HG02973 (cell line): ENCODE data around the gene CMTM5.

Experiments
- ATAC-seq: cut with Tn5 transposase; IDR thresholded peaks from one replicate; pipeline ENCODE4 v1.9.1; 2021; ENCODE audit warnings: moderate library complexity; ENCODE audit not compliant: unreplicated experiment

Gene CMTM5

DNA sequence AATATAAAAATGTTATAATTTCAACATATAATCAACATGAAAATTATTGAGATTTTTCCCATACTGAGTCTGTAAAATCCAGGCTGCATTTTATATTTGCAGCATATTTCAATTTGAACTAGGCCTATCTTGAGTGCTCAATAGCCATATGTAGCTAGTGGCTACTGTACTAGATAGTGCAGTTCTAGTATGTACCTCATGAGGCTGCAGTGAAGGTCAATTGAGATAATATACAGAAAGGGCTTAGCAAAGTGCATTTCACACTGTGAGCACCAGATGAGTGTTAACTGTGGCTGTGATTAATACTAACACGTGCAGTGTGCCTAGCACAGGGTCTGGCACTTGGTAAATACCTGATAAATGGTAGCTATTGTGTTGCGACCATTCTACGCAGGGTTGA is 18.8 kb upstream of the CMTM5 start:
- ATAC-seq, result no peak

DNA sequence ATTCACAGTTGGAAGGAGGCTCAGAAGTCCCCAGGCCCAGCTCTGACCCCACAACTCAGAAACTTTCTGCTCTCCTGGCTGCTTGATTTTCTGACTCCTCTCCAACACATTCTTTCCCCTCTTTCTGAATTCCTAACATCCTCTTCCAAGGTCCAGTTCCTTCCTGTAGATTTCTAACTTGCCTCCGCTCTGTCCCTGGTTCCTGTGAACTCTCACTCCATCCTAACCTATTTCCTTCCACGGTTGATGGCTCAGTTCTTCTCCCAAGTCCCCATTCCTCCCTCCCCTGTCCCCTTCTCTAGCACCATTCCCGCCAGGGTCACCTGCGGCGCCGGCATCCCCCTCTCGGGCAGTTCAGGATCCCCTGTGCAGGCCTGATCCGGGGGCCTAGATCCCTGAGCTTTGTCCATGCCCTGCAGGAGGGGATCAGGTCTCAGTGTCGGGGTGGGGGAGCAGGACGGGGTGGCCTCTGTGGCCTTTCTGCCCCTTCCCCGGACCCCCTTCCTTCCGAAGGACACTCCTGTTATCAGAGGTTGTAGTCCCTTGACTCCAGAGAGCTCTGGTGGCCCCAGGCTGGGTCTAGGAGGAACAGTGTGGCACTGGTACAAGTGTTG is 18.2 kb upstream of the CMTM5 start:
- ATAC-seq, result no peak

DNA sequence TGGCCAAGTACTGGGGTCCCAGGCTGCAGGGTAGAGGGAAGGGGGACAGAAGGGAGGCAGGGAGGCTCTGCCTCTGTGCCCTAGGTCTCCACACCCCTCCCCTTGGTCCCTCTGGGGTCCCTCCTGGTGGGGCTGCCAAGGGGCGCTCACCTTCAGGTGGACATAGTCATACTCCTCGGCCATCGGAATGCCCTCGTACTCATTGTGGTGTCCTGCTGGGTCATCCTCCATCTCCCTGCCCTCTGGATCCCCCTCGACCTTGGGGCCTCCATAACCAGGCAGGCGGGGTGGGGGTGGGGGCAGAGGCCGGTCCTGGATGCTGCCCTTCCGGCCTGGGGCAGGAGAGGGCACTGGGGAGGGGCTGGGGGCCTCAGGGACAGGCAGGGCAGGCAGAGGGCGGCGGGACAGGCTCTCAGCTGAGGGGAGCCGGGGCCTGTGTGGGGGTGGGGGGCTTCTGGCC is 17.6 kb upstream of the CMTM5 start:
- no peak for ATAC-seq

DNA sequence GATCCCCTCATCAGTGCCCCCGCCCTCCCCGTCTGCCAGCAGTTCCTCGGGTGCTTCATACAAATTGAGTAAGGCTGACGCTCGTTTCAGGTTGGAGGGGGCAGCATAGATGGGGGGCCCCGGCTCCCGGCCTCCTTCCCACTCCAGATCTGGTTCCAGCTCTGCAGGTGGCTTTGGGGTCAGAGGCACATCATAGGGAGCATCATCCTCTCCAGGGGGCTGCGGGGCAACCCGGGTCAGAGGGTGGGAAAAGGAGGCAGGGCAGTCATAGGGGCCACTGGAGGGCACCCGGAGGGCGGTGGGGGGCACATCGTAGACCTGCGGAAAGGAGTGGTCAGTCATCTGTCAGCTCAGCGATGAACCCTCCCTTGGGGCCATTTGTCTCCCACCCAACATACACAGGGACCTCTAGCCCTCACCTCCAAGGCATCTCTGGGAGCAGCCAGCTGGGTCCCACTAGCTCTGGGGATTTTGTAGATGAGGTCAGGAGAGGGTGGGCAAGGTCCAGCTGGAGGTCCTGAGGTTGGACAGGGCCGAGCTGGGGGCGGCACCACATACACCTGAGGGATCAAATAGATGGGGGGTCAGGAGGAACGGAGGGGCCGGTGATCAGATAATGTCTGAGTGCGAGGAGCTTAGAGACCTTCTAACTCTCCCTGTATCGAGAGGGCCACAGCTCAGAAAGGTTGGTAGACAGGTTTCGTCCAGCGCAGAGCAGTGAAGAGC is 17.0 kb upstream of the CMTM5 start:
- ATAC-seq, result no peak

DNA sequence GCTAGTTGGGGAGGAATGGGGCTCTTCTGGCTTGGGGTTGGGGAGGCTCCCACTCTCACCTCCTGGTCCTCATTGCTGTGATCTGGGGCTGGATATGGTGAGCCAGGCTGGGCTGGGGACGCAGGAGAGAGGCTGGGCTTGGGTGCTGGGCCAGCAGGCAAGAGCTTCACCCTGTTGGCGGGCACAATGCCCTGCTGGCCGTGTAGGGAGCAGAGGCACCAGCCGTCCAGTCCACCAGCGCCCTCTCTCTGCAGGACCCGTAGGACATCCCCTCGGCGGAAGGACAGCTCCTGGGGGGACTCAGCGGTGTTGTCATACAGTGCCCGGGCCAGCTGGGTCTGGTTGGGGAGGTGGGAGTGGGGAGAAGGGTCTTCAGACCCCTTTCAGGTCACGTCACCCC is 16.4 kb upstream of the CMTM5 start:
- no peak for ATAC-seq

DNA sequence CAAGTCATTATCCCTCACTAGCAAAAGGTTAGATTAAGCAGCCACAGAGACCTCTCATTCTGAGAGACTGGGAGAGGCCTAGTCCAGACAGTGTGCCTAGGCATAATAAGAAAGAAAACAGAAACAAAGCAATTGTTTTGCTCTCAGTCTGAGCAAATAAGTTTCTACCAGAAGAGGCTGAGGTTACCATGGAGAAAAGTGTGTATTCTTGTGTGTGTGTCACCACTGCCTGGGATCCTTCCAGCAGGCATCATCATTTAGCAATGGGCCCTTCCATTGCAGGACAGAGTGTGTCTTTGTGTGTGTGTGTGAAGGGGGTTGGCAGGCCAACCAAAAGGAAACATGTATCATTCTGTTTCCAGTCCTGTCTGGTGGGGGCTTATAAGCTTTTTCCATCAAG is 15.5 kb upstream of the CMTM5 start:
- no peak for ATAC-seq

DNA sequence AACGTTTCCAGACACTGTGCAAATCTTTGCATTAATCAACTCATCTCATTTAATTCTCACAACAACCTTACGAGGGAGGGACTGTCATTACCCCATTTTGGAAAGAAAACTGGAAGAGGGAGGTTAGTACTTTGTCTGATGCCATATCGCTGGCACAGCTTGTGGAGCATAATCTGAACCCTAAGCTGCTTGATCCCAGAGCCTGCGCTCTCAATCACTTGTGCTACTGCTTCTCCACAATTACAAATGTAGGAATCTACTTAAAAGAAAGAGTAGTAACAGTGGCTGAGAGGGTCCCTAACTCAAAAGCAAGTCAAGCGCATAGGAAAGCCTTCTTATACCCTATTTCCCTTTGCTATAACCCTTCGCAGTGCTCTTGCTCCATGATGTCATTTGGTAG is 15.1 kb upstream of the CMTM5 start:
- no peak for ATAC-seq

DNA sequence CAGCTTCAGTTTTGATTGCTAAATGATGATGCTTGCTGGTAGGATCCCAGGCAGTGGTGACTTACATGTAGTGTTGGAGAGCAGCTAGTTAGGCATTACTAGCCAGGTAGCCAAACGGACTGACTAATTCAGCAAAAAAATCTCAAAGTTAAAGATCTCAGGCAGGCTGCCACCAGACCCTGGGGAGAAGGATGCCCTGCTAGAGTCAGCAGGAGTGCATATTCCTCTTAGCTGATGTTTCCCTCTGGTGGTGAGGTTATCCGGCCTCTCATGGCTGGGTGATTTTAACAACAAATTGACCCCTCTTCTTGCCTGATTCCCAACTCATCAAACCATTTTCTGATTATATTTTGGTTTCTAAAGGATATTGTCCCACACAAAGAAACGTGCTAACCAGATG is 14.6 kb upstream of the CMTM5 start:
- no peak for ATAC-seq

DNA sequence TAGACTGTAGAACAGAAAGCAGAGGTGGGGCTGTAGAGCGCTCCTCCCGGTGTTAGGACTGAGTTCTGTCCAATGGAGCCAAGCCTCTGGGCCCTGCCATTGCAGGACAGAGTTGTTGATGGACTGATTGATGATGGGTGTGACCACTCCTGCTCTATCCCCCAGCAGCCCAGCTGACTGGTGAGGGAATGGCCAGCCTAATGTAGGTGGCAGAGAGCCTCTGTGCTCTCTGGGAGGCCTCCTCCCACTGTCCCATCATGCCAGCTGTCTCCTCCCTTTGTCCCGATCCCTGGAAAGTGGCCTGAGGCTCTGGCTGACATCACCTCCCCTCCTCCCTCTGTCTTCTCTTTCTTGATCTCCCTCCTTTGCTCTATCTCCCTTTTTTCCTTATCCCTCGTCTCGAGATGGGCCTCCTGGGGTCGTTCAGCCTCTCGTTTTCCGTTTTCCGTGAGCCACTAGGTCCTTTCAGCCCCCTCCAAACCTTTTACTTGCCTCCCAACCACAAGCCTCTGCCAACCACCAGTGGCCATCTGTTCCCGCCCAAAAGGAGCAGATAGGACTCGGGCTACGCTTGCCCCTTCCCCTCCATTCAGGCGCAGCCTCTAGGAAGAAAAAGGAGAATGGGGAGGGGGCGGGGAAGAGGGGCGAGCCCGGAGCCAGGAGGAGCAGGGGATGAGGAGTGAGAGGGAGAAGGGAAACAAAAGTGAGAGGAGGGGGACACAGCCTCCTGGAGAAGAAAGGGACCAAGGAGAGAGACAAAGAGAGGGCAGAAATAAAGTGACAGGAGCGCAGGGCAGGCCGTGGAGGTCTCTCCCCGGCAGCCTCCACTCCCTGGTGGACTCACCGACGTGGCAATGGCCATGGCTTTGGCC is 12.4 kb upstream of the CMTM5 start:
- no peak for ATAC-seq

DNA sequence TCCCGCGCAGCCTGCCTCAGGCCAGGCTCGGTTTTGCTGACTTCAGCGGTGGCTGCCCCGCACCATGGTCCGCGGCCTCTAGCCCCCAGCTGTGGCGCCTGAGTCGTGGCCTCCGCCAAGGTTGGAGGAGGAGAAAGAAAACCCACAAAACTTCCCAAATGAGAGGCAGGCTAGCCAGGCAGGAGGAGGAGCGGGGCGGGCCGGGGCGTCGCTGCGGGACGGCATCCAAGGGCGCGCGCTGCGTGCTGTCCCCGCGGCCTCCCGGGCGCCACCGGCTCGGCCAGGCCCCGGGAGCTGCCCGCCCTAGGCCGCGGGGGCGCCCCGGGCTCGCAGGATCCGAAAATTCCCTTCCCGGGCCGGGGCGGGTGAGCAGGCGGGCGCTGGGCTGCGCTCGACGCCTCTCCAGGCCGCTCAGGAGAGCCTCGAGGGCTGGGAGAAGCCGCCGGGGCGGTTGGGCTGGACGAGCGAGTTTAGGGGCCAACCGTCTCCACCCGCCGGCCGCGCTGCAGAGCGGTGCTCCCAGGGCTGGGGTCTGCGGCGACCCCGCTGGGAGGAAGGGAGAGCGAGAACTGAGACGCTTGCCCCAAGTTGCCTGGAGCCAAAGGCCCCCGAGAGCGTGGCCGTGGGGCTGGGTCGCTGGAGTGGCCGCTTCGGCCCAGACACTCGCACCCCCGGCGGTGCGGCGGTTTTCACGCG is 11.7 kb upstream of the CMTM5 start, which contains the start of gene EFS:
TSS of gene EFS (minus strand) at position 137 of the 696 bp plus-strand sequence. CDS start 147 bp downstream, outside the sequence.
- ATAC-seq, result no peak

DNA sequence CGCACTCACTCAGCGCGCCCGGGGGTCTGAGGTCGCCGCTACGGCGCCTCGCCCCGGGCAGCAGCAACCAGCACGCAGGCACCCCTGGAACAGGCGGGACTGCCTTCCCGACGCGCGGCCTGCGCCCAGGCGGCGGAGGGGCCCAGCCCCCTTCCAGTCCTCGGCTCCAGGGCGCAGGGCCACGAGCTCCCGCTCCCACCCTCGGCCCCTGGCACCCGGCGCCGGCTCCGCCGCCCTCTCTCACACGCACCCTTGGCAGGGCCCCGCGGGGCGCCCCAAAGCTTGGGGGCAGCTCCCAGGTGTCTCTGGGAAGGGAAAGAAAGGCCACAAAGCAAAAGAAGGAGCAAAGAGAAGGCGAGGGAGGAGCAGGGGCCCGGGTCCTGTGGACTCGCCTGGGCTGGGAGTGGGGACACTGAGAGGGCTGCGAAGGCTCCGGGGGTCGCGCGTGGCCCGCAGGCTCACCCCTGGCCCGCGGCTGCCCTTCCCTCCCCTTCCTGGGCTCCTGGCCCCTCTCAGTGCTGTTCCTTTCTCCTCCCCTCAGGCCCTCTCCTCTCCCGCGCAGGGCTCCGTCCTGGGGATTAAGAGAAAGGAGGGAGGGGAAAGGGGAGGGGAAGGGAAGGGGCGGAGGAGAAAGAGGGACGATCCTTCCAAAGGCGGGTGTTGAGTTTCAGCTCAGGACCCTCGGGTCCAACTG is 11.0 kb upstream of the CMTM5 start:
- ATAC-seq, result no peak

DNA sequence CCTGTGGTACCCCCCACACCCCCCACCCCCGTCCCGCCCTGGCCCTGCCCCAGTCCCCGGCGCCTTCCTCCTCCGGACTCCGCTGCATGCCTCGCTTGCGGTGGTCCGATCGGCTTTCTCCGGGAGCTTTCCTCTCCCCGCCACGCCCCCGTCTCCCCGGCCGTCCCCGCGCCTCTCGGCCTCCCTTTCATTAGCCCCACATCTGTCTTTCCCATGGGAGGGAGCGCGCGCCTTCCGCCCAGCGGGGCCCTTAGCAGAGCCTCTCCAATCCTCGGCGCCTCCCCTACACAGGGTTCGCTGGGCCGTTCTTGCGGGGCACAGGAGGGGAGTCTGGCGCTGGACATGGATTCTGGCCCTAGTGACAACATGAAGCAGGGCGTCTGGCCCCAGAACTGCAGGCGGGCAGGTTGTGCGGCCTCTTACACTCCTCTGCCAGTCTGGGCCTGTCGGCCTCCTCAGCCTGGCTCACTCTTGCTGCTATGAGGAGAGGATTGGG is 10.4 kb upstream of the CMTM5 start:
- ATAC-seq, result no peak

DNA sequence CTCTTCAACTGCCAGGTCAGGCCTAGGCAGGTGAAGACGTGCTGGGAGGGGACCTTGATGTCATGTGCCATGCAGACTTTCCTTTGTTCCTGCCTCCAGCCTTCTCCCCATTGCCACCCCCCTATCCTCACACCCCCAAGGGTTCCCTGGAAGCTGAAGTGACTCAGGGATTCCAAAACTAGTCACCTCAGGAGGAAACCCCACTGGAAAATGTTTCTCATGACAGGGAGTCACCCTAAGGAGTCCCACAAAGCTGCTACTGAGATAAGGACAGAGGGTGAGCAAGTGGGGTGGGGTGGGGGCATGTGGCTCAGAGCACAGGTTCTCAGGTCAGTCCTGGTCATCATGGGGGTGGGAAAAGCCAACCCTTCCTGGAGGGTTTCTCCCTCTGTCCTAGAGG is 6.6 kb upstream of the CMTM5 start:
- no peak for ATAC-seq

DNA sequence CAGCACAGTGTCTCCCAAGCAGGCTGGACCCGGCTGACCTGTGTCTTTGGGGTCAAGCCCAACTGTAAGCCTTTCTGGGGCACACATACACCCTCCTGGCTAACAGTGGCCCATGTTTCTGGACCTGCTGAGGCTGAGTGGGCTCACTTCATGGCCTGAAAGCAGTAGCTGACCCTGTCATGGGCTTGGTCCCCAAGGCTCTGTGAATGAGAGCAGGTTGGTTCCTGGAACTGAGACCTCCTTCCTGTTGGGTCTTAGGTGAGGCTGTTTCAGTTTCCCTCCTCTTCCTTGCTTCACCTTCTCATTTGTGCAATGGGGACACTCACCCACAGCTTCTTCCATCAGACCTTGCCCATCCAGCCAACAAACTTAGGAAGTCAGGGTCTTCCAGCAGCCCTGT is 5.0 kb upstream of the CMTM5 start:
- ATAC-seq, result no peak

DNA sequence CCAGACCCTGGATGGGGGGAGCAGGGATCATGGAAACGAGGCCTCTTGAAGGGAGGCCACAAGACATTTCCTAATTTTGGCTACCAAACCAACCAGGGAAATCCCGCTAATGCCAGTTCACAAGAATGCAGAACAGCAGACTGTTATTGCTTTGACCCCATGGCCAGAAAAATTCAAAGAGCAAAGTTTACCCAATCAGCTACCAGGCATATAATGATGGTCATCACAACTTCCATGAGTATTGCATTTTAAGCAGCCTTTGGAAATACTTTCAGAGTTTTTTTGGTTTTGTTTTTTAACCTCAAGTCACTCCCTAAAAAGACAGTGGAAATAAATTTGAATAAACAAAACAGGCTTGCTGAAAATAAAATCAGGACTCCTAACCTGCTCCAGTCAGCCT is 4.3 kb upstream of the CMTM5 start, which contains the start of gene IL25:
TSS of gene IL25 (plus strand) at position 301 of the 400 bp plus-strand sequence.
- ATAC-seq, result no peak

DNA sequence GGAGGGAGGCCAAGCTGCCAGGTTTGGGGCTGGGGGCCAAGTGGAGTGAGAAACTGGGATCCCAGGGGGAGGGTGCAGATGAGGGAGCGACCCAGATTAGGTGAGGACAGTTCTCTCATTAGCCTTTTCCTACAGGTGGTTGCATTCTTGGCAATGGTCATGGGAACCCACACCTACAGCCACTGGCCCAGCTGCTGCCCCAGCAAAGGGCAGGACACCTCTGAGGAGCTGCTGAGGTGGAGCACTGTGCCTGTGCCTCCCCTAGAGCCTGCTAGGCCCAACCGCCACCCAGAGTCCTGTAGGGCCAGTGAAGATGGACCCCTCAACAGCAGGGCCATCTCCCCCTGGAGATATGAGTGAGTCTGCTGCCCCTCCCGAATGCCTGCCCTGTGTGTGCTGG is 3.8 kb upstream of the CMTM5 start:
- no peak for ATAC-seq

DNA sequence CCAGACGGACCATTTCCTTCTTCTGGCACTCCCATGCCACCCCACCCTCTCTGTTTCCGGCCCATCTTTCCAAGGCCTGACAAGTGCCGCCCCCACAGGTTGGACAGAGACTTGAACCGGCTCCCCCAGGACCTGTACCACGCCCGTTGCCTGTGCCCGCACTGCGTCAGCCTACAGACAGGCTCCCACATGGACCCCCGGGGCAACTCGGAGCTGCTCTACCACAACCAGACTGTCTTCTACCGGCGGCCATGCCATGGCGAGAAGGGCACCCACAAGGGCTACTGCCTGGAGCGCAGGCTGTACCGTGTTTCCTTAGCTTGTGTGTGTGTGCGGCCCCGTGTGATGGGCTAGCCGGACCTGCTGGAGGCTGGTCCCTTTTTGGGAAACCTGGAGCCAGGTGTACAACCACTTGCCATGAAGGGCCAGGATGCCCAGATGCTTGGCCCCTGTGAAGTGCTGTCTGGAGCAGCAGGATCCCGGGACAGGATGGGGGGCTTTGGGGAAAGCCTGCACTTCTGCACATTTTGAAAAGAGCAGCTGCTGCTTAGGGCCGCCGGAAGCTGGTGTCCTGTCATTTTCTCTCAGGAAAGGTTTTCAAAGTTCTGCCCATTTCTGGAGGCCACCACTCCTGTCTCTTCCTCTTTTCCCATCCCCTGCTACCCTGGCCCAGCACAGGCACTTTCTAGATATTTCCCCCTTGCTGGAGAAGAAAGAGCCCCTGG is 1.2 kb upstream of the CMTM5 start:
- ATAC-seq, result no peak

DNA sequence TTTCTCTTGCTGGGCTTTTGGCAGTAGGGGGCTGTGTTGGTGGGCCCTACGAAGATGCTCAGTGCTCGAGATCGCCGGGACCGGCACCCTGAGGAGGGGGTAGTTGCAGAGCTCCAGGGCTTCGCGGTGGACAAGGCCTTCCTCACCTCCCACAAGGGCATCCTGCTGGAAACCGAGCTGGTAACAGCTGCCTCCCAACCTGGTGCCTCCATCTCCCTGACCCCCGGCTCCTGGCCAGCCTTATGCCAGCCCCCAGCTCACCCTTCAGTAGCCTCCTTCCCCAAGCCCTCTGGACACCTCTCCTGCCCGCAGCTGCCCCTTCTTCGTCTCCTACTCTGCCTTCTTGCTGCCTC is 328 bp downstream of the CMTM5 start:
- no peak for ATAC-seq
